ENCODE measurements around the gene TIMM17A.

DNA sequence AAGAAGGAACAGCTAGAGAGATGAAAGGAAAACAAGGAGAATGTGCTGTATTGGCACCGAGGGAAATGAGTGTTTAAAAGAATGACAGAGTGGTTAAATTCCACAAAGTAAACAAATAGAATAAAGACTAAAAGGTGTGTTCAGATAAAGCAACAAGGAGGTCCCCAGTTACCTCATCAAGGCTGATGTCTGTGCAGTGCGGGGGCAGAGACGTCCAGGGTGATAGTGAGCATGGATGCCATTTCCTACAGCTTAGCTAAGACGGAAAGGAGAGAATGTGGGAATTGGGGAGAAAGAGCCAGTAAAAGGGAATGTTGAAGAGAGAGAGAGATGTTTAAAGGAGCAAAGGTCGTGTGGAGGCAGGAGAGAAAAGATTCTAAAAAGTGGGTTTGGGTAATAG is 24.5 kb upstream of the TIMM17A start:
- TF ChIP-seq, protein P1, sequence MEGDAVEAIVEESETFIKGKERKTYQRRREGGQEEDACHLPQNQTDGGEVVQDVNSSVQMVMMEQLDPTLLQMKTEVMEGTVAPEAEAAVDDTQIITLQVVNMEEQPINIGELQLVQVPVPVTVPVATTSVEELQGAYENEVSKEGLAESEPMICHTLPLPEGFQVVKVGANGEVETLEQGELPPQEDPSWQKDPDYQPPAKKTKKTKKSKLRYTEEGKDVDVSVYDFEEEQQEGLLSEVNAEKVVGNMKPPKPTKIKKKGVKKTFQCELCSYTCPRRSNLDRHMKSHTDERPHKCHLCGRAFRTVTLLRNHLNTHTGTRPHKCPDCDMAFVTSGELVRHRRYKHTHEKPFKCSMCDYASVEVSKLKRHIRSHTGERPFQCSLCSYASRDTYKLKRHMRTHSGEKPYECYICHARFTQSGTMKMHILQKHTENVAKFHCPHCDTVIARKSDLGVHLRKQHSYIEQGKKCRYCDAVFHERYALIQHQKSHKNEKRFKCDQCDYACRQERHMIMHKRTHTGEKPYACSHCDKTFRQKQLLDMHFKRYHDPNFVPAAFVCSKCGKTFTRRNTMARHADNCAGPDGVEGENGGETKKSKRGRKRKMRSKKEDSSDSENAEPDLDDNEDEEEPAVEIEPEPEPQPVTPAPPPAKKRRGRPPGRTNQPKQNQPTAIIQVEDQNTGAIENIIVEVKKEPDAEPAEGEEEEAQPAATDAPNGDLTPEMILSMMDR (conservative IDR thresholded peaks at IDR 0.05): no peak
- no peak for TF ChIP-seq EZH2 (IDR thresholded peaks at IDR 0.05; ENCODE audit: low read depth)
